Activated CD4-positive, alpha-beta T cell treated with anti-CD3 and anti-CD28 coated beads, Interleukin-2, amount 50 U/mL, for 16 hours (primary cell): ENCODE measurements around the gene PLD4.

Experiments
- DNase-seq: peaks from one replicate; pipeline ENCODE4 v3.0.0-alpha.2; 2020

PLD4 gene

GRCh38 chr14:104957146-104958113 lies 32.8 kb downstream of the PLD4 start:
- DNase-seq: no peak

DNA sequence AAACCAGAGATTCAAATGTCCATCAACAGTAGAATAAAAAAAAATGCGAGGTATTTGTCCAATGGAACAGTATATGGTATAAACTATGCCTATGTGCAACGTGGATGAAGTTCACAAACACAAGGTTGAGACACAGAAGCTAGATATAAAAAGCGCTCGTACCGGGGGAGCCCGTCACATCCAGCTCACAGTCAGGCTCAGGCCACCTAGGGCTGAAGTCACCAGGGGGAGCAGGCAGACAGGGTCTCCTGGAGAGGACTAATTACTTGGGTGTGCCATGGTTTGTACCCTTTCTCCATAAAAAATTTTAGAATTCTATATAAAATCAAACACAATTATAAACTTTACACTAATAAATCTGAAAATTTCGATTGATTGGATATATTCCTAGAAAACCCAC lies 39.9 kb downstream of the PLD4 start:
- DNase-seq: no peak

DNA sequence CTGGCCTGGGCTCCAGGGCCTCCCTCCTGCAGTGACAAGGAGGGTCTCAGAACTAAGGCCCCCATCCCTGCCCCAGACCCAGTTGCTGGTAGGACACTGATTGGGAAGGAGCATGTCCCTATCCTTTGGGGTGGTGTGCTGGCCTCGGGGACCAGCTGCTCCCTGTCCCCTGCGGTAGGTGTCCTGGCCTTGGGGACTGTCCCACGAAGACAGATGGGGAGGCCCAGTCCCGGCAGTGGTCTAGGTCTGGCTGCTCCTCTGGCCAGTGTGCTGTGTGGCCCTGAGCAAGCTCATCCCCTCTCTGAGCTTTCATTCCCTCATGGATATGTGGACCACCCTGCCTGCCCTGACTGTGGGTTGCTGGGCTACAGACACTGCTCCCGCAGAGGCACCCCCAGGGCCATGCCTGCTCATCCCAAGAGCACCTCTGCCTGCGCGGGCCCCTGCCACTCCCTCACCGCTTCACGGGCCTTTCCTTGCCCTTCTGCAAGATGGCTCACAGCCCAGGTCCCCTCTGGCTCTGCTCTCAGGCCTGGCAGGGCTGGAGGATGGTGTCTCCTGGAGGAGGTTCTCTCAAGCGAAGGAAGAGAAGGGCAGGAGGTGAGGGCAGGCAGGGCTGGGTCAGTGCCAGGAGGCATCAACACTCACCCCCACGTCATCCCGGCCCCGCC lies 41.0 kb downstream of the PLD4 start:
- no peak for DNase-seq

DNA sequence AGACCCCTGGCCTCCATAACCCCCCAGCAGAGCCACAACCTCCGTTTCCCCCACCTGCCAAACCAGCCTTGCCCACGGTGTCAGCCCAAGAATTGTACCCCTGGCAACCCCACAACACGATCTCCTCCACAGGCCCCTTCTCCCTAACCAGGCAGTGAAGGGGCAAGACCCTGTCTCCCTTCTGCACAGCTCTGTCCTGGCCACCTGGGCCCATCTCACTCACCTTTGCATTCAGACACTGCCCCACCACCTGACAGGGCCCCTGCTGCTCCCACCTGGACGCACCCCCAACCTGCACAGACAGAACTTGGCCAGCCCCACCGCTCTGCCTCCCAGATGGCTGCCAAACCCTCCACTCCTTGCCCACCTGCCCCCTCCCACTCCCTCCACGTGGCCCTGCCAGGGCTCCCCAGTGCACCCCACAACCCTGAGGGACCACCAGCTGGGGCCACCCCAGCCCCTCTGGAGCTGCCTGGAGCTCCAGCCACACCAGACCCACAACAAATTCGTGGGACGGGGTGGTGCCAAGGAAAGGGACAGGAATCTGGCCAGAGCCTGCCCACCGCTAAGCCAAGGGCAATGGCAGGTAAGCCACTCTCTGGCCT lies 41.7 kb downstream of the PLD4 start:
- DNase-seq: no peak

GRCh38 chr14:104966981-104967385 lies 42.3 kb downstream of the PLD4 start:
- no peak for DNase-seq

DNA sequence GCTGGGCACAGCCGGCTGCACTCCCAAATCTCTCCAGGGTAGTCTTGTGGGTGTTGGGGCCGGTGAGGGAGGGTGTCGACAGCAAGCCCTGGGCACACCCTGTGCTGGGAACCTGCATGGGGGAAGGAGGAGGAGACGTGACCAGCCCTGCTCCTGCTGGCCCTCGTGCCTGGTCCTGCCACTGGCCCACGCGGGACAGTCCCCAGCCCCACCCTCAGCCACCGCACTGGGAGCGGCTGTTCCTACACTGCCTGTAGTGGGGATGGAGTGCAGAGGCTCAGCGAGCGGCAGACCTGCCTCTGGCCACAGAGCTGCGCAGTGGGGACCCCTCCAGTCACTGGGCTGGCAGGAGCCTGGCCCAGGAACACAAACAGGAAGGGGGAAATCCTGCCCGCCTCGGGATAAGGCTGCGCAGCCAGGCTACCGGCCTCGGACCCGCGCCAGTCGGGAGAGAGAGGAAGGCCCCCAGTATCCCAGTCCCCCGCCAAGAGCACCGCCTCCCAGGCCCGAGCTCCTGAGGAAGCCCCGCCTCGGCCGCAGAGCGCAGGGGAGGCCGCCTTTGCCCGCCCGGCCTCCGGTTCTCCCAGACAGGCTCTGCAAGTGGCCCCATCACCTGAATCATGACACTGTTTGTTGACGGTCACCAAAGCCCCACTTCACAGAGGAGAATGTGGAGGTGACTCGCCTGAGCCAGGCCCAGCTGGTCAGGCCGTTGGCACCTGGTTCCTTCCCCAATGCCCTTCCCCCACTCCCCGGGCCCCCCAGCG lies 42.9 kb downstream of the PLD4 start:
- DNase-seq: no peak

DNA sequence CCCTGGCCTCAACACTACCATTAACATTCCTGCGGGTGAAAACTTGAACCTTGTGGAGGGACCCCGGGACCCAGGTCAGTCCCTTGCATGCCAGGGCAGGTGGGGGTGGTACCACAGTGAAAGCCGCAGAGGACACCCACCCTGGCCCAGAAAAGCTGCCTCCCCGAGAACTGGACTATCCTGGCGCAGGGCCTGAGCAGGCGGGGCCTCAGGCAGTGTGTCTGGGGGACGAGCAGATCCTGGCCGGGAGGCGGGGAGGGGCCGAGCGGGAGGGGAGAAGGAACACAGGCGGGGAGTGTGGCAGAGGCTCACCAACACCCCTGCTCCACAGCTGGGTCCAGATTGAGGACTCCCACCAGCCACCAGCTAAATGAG lies 43.5 kb downstream of the PLD4 start:
- no peak for DNase-seq

- DNase-seq: no peak
These were observed 44.1 kb downstream of the PLD4 start for GRCh38 chr14:104968541-104969401.

DNA sequence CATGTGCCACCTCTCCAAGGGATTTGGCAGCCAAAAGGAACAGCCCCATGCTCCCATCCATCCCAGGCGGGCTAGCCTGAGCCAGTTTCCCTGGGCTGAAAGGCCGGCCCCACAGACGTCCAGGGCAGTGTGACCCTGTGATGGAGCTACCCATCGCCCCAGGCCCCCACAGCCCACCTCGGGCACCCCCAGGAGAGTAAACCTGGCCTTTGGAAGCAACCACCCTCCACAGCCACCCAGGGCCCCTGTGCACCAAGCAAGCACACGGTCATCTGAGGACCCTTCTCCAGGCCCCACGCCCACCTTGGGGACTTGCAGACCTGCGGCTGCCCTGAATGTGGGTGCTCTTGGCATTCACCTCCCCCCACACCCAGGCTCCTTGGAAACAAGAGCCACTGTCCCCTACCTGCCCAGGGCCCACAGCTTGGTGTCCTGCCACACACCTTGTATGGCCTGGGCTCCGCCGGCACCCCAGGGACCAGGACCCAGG lies 45.1 kb downstream of the PLD4 start:
- DNase-seq: no peak

DNA sequence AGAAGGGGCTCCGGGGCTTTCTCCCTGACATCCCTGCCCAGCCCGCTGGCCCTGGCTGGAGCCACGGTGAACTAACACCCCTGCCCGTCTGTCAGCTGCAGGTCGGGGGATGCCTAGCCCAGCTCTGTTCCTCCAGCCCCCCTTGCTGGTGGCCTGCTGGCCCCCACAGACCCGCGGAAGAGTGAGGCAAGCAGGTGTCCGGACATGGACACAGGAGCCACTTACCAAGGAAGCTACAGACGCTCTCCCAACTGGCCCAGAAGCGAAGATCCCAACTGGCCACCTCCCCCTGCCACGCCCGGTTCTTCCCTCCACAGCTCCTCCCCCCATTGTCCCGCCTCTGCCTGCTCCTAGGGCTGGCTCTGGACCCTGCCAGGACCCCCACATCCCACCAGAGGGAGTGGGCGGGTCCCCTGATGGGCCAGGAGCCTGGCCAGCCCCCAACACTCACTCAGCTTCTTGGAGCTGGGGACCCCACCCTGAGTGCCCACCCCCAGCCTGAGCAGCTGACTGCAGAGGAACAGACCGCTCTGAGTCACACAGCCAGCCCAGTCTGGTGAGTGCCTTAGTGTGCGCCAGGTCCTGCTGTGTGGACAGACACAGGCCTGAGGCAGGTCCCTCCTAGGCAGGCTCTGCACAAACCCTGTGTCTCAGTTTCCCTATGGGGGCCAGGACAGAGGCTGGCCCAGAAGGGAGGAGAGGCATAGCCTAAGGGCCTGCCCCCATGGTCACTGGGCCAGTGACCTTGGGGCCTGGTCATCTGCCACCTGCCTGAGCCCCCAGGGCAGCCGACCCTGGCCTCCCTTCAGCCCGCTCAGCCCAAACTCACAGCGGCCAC lies 45.8 kb downstream of the PLD4 start:
- no peak for DNase-seq

DNA sequence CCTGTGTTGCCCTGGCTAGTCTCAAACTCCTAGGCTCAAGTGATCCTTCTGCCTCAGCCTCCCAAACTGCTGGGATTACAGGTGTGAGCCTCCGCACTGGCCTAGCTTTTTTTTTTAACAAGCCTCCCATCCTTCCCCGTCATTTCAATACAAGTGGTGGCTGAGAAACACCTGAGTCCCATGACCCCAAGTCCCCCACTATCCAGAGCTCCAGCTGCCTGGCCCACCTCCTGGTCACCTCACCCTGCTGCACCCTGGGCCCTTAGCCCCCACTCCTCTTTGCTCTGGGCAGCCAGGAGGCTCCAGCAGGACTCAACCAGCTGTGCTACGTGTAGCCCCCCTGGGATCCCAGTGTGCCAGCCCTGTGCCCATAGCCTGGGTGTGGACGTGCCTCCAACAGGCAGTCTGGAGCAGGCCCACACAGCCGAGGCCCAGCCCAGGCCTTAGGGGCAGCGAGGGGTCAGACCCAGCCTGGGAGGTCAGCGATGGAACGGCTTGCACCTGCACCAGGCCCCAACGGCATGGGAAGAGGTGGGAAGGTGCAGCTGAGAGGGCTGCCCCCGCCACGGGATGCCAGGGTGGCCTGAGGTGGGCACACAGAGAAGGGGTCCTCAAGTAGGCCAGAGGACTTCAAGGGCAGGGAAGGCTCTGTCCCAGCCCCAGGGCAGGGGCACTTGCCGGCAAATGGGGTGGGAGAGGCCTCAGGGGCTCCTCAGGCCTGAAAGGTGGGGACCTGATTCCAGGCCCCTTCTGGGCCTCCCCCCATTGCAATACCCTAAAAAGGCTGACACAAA lies 47.0 kb downstream of the PLD4 start:
- DNase-seq: no peak

- no peak for DNase-seq
These were observed 47.8 kb downstream of the PLD4 start for GRCh38 chr14:104972301-104973134.

GRCh38 chr14:104973135-104973384 lies 48.4 kb downstream of the PLD4 start:
- DNase-seq: no peak

DNA sequence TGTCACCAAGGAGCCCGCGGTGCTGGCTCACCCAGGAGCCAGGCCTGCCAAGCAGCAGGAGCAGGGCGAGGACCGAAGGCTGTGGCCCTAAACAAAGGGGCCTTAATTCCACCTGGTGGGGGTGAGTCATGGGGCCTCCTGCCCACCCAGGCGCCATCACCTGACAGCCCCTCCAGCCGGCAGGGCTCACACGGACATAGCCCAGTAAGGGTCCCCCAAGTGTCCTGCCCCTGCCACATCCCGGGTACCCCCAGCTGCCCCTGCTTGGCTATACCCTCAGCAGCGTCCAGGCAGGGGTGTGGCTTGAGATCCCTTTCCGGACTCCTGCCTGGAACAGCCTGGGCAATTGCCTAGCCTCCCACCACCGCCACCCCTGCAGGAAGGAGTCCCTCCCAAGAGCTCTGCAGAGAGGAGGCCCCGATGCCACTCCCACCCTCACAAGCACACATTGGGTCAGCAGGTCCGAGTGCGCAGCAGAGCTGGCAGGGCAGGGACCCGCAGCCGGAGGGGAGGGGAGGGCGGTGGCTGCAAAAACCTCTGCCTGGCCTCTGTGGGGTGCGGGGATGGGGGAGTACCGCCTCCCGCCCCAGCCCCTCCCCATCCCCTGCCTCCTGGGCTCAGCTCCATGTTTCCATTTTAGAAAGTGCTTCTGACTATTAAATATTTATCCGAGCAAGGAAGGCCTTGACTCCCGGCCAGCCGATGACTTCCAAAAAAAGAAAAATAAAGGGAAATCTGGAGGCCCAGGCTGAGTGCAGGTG lies 48.9 kb downstream of the PLD4 start:
- no peak for DNase-seq

DNA sequence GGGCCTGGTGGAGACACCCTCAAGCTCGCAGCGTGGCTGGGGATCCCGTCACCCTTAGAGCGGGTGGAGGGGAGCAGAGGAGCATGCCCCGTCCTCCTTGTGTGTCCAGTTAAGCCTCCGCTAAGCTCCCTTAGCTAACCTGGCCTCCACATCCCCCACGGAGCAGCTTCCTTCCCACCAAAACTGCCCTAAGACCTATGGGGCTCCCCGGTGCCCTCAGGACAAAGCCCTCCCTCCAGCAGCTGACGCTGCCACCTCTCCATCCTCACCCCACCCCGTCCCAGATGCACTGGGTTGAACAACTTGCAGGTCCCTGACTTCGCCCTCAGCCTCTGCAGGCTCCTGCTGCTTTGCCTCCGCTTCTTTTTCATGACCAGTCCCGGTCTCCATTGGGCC lies 49.5 kb downstream of the PLD4 start:
- DNase-seq: no peak

GRCh38 chr14:104974665-104975390 lies 50.1 kb downstream of the PLD4 start:
- no peak for DNase-seq

DNA sequence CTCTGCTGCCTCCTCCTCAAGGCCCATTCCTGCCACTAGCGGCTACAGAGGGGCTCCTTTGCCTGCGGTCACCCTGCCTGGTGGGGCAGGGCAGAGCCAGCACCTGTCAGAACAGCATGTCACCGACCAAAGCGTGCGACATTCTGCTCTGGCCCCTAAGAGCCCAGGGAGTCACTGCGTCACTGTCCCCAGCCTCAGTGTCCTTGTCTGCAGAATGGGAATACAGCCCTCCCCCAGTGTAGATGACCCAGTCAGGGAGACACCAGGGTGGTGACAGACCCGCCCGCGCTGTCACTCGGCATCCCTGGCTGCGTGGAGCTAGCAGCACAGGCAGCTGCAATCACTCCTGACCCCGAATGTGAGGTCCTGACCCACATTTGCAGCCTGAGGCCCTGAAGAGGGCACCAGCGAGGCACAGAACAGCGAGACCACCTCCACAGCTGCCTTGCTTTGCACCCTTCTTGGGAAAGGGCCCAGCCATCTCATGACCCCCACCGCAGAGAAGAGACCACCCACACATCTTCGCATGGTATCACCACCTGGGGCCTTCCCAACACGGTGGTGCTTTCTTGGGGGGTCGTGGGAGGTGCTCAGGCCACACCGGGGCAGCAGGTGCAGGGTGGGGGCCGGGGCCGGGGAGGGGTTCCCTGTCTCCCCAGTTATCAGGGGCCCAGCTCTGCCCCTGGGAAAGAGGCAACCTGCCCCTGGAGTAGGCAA lies 51.0 kb downstream of the PLD4 start:
- peak; percentile 38 for DNase-seq
